SK-N-SH (cell line): Measurements from ENCODE around the gene KCNAB3.

Experiments
- CTCF ChIP-seq: fragments of 200-600 bp; sonication (generic); IDR thresholded peaks from 2 replicates; pipeline ENCODE4 v1.6.1; 2017; ENCODE audit warnings: antibody characterized with exemption, mild to moderate bottlenecking, moderate library complexity
- EP300 ChIP-seq, 2 experiments: IDR thresholded peaks; 2 replicates each; pipeline versions ENCODE4 v1.4.0 to v1.6.1; 2012; ENCODE audit warnings: borderline replicate concordance in 1 of 2, low read depth in 1 of 2, low read length in 1 of 2
- GATA2 ChIP-seq: sonication (generic); formaldehyde crosslinking; IDR thresholded peaks from 2 replicates; pipeline ENCODE4 v1.5.0; 2020; ENCODE audit warnings: mild to moderate bottlenecking, missing genetic modification reagents
- MXI1 ChIP-seq: IDR thresholded peaks from 2 replicates; pipeline ENCODE4 v1.6.1; 2012; ENCODE audit warnings: mild to moderate bottlenecking, low read depth, low read length, improper control_type of control experiment
- NFIC ChIP-seq: IDR thresholded peaks from 2 replicates; pipeline ENCODE4 v1.4.0; 2012; ENCODE audit warnings: borderline replicate concordance
- PBX3 ChIP-seq: IDR thresholded peaks from 2 replicates; pipeline ENCODE4; 2012
- POLR2AphosphoS5 ChIP-seq: IDR thresholded peaks from 2 replicates; pipeline ENCODE4 v1.6.1; 2012; ENCODE audit warnings: low read depth, low read length
- SIN3A ChIP-seq: IDR thresholded peaks from 2 replicates; pipeline ENCODE4 v1.6.1; 2012; ENCODE audit warnings: low read depth, mild to moderate bottlenecking, low read length, moderate library complexity, borderline replicate concordance
- TEAD4 ChIP-seq: IDR thresholded peaks from 2 replicates; pipeline ENCODE4 v1.4.0; 2012; ENCODE audit warnings: mild to moderate bottlenecking, borderline replicate concordance; ENCODE audit not compliant: insufficient read depth
- USF2 ChIP-seq: fragments of 150-350 bp; IDR thresholded peaks from 2 replicates; pipeline ENCODE4 v1.6.1; 2017; ENCODE audit warnings: antibody characterized with exemption, low read length, low read depth, borderline replicate concordance

- TF ChIP-seq CTCF (no peak), EP300 (IDR thresholded peaks at IDR 0.05; ENCODE audit: borderline replicate concordance in 1 of 2, low read depth in 1 of 2, low read length in 1 of 2) (no peak), PBX3 (no peak), GATA2 (no peak), NFIC (no peak), MXI1 (no peak), USF2 (no peak), SIN3A (no peak), POLR2AphosphoS5 (no peak), TEAD4 (no peak)
These were observed 39.8 kb upstream of the KCNAB3 start for GRCh38 chr17:7969433-7969832.
